Measurements from ENCODE around the gene PADI3. TPM values are rescaled to one million over a fixed set of nuclear protein-coding genes. Genes with fewer than 3 reads are reported as not detected.

The PADI3 gene
- total RNA-seq, 1 experiment from 2014 or later: 2.5 TPM

- Histone ChIP-seq H4K91ac (ENCODE audit: insufficient read length, low read depth, low read length) (no peak within 1 kb of the TSS), H3K79me2 (ENCODE audit: insufficient read depth, low read length) (no peaks in the 10 kb centered on the region), H2BK12ac (ENCODE audit: insufficient read length, low read depth, low read length) (no peak within 1 kb of the TSS), H3K23me2 (ENCODE audit: insufficient read length, low read depth, low read length, poor library complexity, severe bottlenecking) (no peaks in the 10 kb centered on the region), H3K23ac (ENCODE audit: insufficient read length, low read depth, low read length) (no peak within 1 kb of the TSS), H3K56ac (ENCODE audit: insufficient read length, low read depth, low read length) (no peak within 1 kb of the TSS), H2BK20ac (ENCODE audit: low read depth, low read length, poor library complexity, severe bottlenecking) (no peak within 1 kb of the TSS), H3K18ac (ENCODE audit: insufficient read length, low read depth, low read length) (no peak within 1 kb of the TSS), H2BK15ac (ENCODE audit: low read depth, low read length) (no peak within 1 kb of the TSS), H4K8ac (replicated peaks; ENCODE audit: insufficient read length, low read depth, low read length) (no peak within 1 kb of the TSS), H3K27ac (ENCODE audit: insufficient read length, low read depth, low read length) (no peak within 1 kb of the TSS), H3K4ac (ENCODE audit: low read depth, low read length) (no peak within 1 kb of the TSS), H3K4me2 (ENCODE audit: insufficient read depth, insufficient read length, low read length) (no peak within 1 kb of the TSS), H4K20me1 (ENCODE audit: control insufficient read depth, insufficient read depth, insufficient read length) (no peaks in the 10 kb centered on the region), H2BK5ac (ENCODE audit: insufficient read length, low read length) (no peak within 1 kb of the TSS), H4K5ac (ENCODE audit: insufficient read length, low read depth, low read length) (no peak within 1 kb of the TSS), H3K14ac (ENCODE audit: insufficient read depth, low read length) (no peak within 1 kb of the TSS; the same call in 1 of the 2 replicates), H3K27me3 (ENCODE audit: insufficient read depth, low read length) (no peaks in the 10 kb centered on the region), H3K4me1 (ENCODE audit: insufficient read depth, low read length) (no peaks in the 10 kb centered on the region), H3K79me1 (ENCODE audit: insufficient read depth, low read depth, low read length, poor library complexity, severe bottlenecking) (no peaks in the 10 kb centered on the region), H2BK120ac (ENCODE audit: low read depth, low read length, poor library complexity, severe bottlenecking) (no peak within 1 kb of the TSS), H3K9me3 (ENCODE audit: control insufficient read depth, low read depth, low read length) (no peaks in the 10 kb centered on the region), H2AFZ (ENCODE audit: low read length) (no peak within 1 kb of the TSS), H2AK5ac (ENCODE audit: insufficient read length, low read length) (no peak within 1 kb of the TSS), H3K9ac (ENCODE audit: extremely low read depth, insufficient read length, low read length) (no peak within 1 kb of the TSS), H3T11ph (ENCODE audit: low read length) (no peak within 1 kb of the TSS)
- H3K9me3 Mint-ChIP-seq: no peaks in the 10 kb centered on the region
- DNase-seq: no peak
- no peaks in the 10 kb centered on the region for H3K36me3 Mint-ChIP-seq (ENCODE audit: insufficient read depth in 1 of 3, low read depth in 3 of 3)
- H3K27me3 Mint-ChIP-seq (ENCODE audit: low read depth): peaks cover 13% of the 10 kb centered on the region
- no peak for TF ChIP-seq CTCF (conservative IDR thresholded peaks at IDR 0.05)
- H3K27ac Mint-ChIP-seq: no peak within 1 kb of the TSS
- H3K4me3 Mint-ChIP-seq: no peak within 1 kb of the TSS
- no CpG with 5 or more reads among the region's 9 CpGs for WGBS (ENCODE audit: extremely low coverage, insufficient read length, low lambda C conversion rate)
- peaks cover 12 to 21% of the 10 kb centered on the region in 2 experiments for H3K4me1 Mint-ChIP-seq
These were observed 44.1 kb upstream of the PADI3 start, which contains the start of gene PADI1 for GRCh38 chr1:17204546-17205440. Gene PADI1, plus strand, starts transcription at chr1:17205128. Its CDS starts 90 bp downstream, at chr1:17205218.

Data from H9 (cell line).